ENCODE measurements around the gene TMEM54.

TMEM54 gene

DNA sequence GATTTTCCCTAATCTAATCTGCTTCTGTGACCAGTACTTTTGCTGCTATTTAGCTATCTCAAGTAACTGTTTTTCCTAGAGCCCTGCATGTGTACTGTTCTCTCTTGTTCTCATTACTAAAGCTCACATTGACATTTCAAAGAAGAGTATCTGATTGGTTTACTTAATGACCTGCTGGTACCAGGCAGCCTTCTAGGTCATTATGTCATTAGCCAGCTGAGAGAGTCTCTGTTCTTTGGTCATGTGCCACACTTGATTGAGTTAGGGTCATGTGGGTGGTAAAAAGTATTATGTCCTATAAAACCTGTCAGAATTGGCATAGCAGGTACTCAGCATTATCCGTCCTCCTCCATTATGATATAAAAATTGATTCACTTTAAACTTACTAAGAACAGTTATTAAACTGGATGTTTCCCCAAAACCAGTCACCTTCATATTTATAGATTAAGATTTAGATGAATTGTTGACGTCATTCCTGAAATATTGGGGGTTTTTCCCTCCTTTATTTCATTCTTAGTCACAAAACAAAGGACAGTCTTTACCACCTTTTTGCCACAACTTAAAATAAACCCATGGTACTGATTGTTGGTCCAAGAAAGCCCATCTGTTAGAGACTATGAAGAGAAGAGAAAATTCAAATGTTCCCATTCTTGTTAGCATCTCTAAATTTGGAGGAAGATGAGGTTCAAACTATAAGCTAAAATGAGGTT is 52.7 kb downstream of the TMEM54 start:
- H3K27me3 ChIP-seq (replicated peaks) = no peaks in the 10 kb centered on the region
- no peak overlapping the region for H3K27ac ChIP-seq
- DNase-seq = no peak
- in situ Hi-C loops (cut with HindIII; ENCODE audit: low pct_ligation_motif_present, low sequenced_read_pairs) = no loop called here
- H3K4me3 ChIP-seq (ENCODE audit: low read depth, low read length) = no peak overlapping the region
- TF ChIP-seq, protein P1, sequence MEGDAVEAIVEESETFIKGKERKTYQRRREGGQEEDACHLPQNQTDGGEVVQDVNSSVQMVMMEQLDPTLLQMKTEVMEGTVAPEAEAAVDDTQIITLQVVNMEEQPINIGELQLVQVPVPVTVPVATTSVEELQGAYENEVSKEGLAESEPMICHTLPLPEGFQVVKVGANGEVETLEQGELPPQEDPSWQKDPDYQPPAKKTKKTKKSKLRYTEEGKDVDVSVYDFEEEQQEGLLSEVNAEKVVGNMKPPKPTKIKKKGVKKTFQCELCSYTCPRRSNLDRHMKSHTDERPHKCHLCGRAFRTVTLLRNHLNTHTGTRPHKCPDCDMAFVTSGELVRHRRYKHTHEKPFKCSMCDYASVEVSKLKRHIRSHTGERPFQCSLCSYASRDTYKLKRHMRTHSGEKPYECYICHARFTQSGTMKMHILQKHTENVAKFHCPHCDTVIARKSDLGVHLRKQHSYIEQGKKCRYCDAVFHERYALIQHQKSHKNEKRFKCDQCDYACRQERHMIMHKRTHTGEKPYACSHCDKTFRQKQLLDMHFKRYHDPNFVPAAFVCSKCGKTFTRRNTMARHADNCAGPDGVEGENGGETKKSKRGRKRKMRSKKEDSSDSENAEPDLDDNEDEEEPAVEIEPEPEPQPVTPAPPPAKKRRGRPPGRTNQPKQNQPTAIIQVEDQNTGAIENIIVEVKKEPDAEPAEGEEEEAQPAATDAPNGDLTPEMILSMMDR (IDR thresholded peaks at IDR 0.05; ENCODE audit: low read depth, low read length, missing control alignments) = no peak
- H3K36me3 ChIP-seq (replicated peaks) = peaks cover 3% of the 10 kb centered on the region
